Spleen (tissue), 11 donors: ENCODE measurements around the gene PGAP2. TPM values are rescaled to one million over a fixed set of nuclear protein-coding genes. Genes with fewer than 3 reads are reported as not detected.
A peak's percentile ranks its signal among the peaks of the same experiment; 100 is the strongest.

Source experiments
- DNase-seq: peaks from one replicate; pipeline ENCODE4 v3.0.0-alpha.2; 2020
- H3K27ac ChIP-seq, 8 donors: fragments of 200-600 bp; sonication (generic) in 7 of 8; 1 replicate in 4 of 8; 2 replicates in 4 of 8; pipeline versions ENCODE4 v1.5.0 to v1.8.0; 2016 to 2021; ENCODE audit warnings: inconsistent platforms in 4 of 8, mild to moderate bottlenecking in 4 of 8, moderate library complexity in 1 of 8
- H3K27me3 ChIP-seq, 7 donors: fragments of 200-600 bp; sonication (generic) in 6 of 7; replicated peaks in 1 of 7; 1 replicate in 4 of 7; 2 replicates in 3 of 7; pipeline versions ENCODE4 v1.5.0 to v1.8.0; 2016 to 2021; ENCODE audit warnings: inconsistent platforms in 3 of 7, mild to moderate bottlenecking in 1 of 7
- H3K36me3 ChIP-seq, 6 donors: fragments of 200-600 bp; sonication (generic) in 5 of 6; 1 replicate in 4 of 6; 2 replicates in 2 of 6; pipeline versions ENCODE4 v1.5.0 to v1.8.0; 2016 to 2021; ENCODE audit warnings: inconsistent platforms in 2 of 6
- H3K4me1 ChIP-seq, 6 donors: fragments of 200-600 bp; sonication (generic) in 5 of 6; 1 replicate in 3 of 6; 2 replicates in 3 of 6; pipeline versions ENCODE4 v1.5.0 to v1.8.0; 2016 to 2021; ENCODE audit warnings: inconsistent platforms in 3 of 6
- H3K4me3 ChIP-seq, 8 donors: fragments of 200-600 bp; sonication (generic) in 7 of 8; 1 replicate in 4 of 8; 2 replicates in 4 of 8; pipeline versions ENCODE4 v1.5.0 to v1.8.0; 2016 to 2021; ENCODE audit warnings: inconsistent platforms in 4 of 8, mild to moderate bottlenecking in 4 of 8, moderate library complexity in 2 of 8
- H3K9me3 ChIP-seq, 8 donors: fragments of 200-600 bp; sonication (generic) in 7 of 8; 1 replicate in 4 of 8; 2 replicates in 4 of 8; pipeline versions ENCODE4 v1.5.0 to v1.8.0; 2016 to 2021; ENCODE audit warnings: inconsistent platforms in 4 of 8
- POLR2A ChIP-seq, 3 donors: fragments of 450-650 bp; IDR thresholded peaks; one replicate each; pipeline ENCODE4 v1.5.1; 2017; ENCODE audit warnings: antibody characterized with exemption in 3 of 3, mild to moderate bottlenecking in 1 of 3
- POLR2AphosphoS5 ChIP-seq, 3 donors: sonication (generic); formaldehyde crosslinking; IDR thresholded peaks; one replicate each; pipeline ENCODE4 v1.5.1; 2017; ENCODE audit warnings: antibody characterized with exemption in 3 of 3
- WGBS, 5 donors: extraction: QIAGEN DNeasy Blood & Tissue Kit in 3 of 5; methylation state at CpG; one replicate each; pipeline versions ENCODE4 v1.1.5 to v1.1.7; 2013 to 2018; 5-methylcytosine and 5-hydroxymethylcytosine counted together
- intact Hi-C: fragments of 100-400 bp; cut with DNase I; formaldehyde crosslinking; loops from one replicate; pipeline ENCODE4 v1.15.0; 2023; ENCODE audit warnings: low total_unique reads
- polyA plus RNA-seq, 3 donors: library from polyadenylated mRNA; stranded (reverse); fragments of 200-250 nt; gene quantifications; one replicate each; pipeline ENCODE4 v1.2.1, GENCODE V29; 2013
- total RNA-seq, 7 donors: library from RNA; depleted of rRNA in 3 of 7; stranded (reverse); fragments of >200 nt in 3 of 7; fragmentation: NEBNext Ultra II Directional in 4 of 7; extraction: Animal tissue kit (Norgen Biotek cat#: 25700) in 4 of 7; gene quantifications; one replicate each; pipeline versions ENCODE4 v1.1.0 to v1.2.1, GENCODE V29; 2016 to 2021
- TF ChIP-seq, protein P1 (sequence below), 11 experiments: fragments of 200-600 bp in 7 of 11; fragments of 450-650 bp in 4 of 11; sonication (generic) in 4 of 11; IDR thresholded peaks in 8 of 11; conservative IDR thresholded peaks in 3 of 11; 1 replicate in 7 of 11; 2 replicates in 4 of 11; pipeline versions ENCODE4 v1.4.0 to v1.8.0; 2016 to 2021; ENCODE audit warnings: antibody characterized with exemption in 11 of 11, inconsistent platforms in 4 of 11, mild to moderate bottlenecking in 1 of 11
- donor health status: healthy with polysubstance abuse.
- donor health status: DM: no; HTN: no; CAD: no; lungs with moderate emphysema.
- donor health status: DM: no; HTN: no; CAD: no.
- donor health status: Bipolar disorder and iron deficiency.
- donor health status: healthy.
- donor health status: DM: no; HTN: no; CAD: no.
- donor health status: DM: yes; HTN: yes; CAD: no.

Gene PGAP2
- total and polyA plus RNA-seq, 10 donors: 10.7 to 22.2 (median 15.0) TPM

DNA sequence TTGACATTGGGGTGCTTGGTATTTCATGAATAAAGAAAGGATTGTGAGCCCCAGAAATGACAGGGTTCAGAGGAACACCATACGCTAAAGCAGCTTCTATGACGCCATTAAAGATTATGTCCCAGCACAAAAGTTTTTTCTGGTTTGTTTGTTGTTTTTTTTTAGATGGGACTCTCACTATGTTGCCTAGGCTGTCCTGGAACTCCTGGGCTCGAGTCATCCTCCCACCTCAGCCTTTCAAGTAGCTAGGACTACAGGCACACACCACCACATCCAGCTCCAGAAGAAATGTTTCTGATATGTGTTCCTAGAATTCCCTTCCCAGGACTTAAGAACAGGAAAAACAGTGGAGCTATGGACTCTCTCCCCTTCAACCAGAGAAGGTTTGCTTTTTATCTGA is 35.0 kb downstream of the PGAP2 start:
- intact Hi-C loops: no loop called here
- WGBS, 5 donors: 90 to 95% (median 94%) methylated on average over 3 of the region's 3 CpGs
- TF ChIP-seq, protein P1, sequence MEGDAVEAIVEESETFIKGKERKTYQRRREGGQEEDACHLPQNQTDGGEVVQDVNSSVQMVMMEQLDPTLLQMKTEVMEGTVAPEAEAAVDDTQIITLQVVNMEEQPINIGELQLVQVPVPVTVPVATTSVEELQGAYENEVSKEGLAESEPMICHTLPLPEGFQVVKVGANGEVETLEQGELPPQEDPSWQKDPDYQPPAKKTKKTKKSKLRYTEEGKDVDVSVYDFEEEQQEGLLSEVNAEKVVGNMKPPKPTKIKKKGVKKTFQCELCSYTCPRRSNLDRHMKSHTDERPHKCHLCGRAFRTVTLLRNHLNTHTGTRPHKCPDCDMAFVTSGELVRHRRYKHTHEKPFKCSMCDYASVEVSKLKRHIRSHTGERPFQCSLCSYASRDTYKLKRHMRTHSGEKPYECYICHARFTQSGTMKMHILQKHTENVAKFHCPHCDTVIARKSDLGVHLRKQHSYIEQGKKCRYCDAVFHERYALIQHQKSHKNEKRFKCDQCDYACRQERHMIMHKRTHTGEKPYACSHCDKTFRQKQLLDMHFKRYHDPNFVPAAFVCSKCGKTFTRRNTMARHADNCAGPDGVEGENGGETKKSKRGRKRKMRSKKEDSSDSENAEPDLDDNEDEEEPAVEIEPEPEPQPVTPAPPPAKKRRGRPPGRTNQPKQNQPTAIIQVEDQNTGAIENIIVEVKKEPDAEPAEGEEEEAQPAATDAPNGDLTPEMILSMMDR (IDR thresholded peaks at IDR 0.05 in 8 of 11, conservative IDR thresholded peaks at IDR 0.05 in 3 of 11): no peak
- TF ChIP-seq POLR2A (IDR thresholded peaks at IDR 0.05) (no peak), POLR2AphosphoS5 (IDR thresholded peaks at IDR 0.05) (no peak)
- no peaks in the 10 kb centered on the region for H3K36me3 ChIP-seq
- H3K27ac ChIP-seq: no peak overlapping the region
- peaks cover 8 to 30% (median 22%) of the 10 kb centered on the region in 6 donors for H3K4me1 ChIP-seq
- no peaks in the 10 kb centered on the region for H3K9me3 ChIP-seq
- no peak overlapping the region for H3K4me3 ChIP-seq
- H3K27me3 ChIP-seq: no peaks in the 10 kb centered on the region
- no peak for DNase-seq

DNA sequence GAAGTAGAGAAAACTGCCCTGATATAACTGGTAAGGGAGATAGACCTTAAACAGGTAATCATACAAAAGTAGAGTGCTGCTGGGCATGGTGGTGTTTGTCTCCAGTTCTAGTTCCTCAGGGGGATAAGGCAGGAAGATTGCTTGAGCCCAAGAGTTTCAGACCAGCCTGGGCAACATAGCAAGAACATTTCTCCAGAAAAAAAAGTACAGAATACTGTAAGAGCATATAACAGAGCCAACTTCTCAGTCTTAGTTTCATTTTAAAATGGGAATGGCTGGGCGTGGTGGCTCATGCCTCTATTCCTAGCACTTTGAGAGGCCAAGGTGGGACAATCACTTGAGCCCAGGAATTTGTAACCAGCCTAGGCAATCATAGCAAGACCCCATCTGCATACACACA is 36.9 kb downstream of the PGAP2 start:
- no peaks in the 10 kb centered on the region for H3K27me3 ChIP-seq
- H3K4me1 ChIP-seq: peaks cover 0 to 20% (median 14%) of the 10 kb centered on the region in 6 donors
- no peak for TF ChIP-seq POLR2A (IDR thresholded peaks at IDR 0.05)
- TF ChIP-seq, protein P1 (IDR thresholded peaks at IDR 0.05 in 8 of 11, conservative IDR thresholded peaks at IDR 0.05 in 3 of 11): no peak
- no peak for TF ChIP-seq POLR2AphosphoS5 (IDR thresholded peaks at IDR 0.05)
- intact Hi-C loops: no loop called here
- H3K4me3 ChIP-seq: no peak overlapping the region
- DNase-seq: no peak
- no peaks in the 10 kb centered on the region for H3K9me3 ChIP-seq
- H3K36me3 ChIP-seq: no peaks in the 10 kb centered on the region
- H3K27ac ChIP-seq: no peak overlapping the region
- WGBS, 5 donors: 82 to 100% (median 96%) methylated on average over 1 of the region's 1 CpG

DNA sequence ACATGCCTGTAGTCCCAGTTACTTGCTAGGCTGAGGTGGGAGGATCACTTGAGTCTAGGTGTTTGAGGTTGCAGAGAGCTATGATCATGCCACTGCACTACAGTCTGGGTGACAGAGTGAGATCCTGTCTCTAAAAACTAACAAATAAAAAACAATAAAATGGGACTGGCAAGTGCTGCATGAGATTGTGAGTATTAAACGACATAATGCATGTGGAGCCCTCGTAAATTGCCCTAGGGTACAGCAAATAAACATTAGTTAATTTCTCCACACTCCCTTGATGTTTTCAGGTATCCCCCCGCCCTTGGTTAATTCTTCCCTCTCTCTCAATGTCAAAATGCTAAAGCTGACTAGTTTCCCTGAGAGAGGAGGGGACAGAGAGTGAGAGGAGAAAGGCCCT is 37.3 kb downstream of the PGAP2 start:
- peaks cover 0 to 20% (median 14%) of the 10 kb centered on the region in 6 donors for H3K4me1 ChIP-seq
- H3K27ac ChIP-seq: no peak overlapping the region
- WGBS, 5 donors: 77 to 95% (median 92%) methylated on average over 3 of the region's 3 CpGs
- DNase-seq: no peak
- intact Hi-C loops: no loop called here
- TF ChIP-seq, protein P1 (IDR thresholded peaks at IDR 0.05 in 8 of 11, conservative IDR thresholded peaks at IDR 0.05 in 3 of 11): no peak
- TF ChIP-seq POLR2AphosphoS5 (IDR thresholded peaks at IDR 0.05) (no peak), POLR2A (IDR thresholded peaks at IDR 0.05) (no peak)
- no peak overlapping the region for H3K4me3 ChIP-seq
- no peaks in the 10 kb centered on the region for H3K36me3 ChIP-seq
- no peaks in the 10 kb centered on the region for H3K27me3 ChIP-seq
- no peaks in the 10 kb centered on the region for H3K9me3 ChIP-seq

DNA sequence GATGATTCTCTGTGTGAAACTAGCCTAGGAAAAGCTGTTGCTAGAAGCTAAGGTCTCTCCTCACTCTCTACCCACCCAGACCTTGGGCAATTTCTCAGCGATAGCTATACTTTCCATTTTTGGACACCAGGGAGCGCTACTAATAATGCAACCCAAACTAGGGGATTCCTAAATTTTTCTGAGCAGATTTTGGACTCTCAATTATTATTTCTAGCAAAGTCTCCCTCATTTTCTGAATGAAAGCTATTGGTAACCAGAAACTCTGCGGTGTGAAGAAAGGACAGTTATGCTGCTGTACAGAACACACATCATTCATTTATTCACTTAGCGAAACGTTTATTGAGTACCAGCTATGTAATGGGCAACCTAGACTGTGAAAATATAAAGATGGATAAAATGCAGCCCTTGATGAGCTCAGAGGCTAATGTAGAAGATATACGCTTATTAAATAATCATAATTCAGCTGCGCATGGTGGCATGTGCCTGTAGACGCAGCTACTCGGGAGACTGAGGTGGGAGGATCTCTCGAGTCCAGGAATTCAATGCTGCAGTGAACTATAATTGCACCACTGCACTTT is 41.0 kb downstream of the PGAP2 start:
- no peak for TF ChIP-seq POLR2A (IDR thresholded peaks at IDR 0.05)
- no peak for TF ChIP-seq POLR2AphosphoS5 (IDR thresholded peaks at IDR 0.05)
- TF ChIP-seq, protein P1 (IDR thresholded peaks at IDR 0.05 in 8 of 11, conservative IDR thresholded peaks at IDR 0.05 in 3 of 11): peak; percentile 52 to 86 (median 77)
- WGBS, 5 donors: 63 to 70% (median 67%) methylated on average over 10 of the region's 10 CpGs
- Histone ChIP-seq H3K9me3 (no peaks in the 10 kb centered on the region), H3K4me3 (no peak overlapping the region), H3K27ac (no peak overlapping the region), H3K4me1 (peaks cover 7 to 31% (median 21%) of the 10 kb centered on the region in 6 donors), H3K36me3 (no peaks in the 10 kb centered on the region), H3K27me3 (no peaks in the 10 kb centered on the region)
- intact Hi-C loops: no loop called here
- no peak for DNase-seq
